ENCODE results near the gene BICDL1.

- TF ChIP-seq CTCF (IDR thresholded peaks at IDR 0.05; ENCODE audit: insufficient read depth, low read length, poor library complexity, severe bottlenecking) (no peak), EZH2phosphoT487 (conservative IDR thresholded peaks at IDR 0.05; ENCODE audit: low read length) (no peak)
Measured at GRCh38 chr12:120103371-120103770, 114.3 kb downstream of the BICDL1 start.
